ENCODE results near the gene ZNF8.
"Not testable (repeated sequence)": the region's sequence is repeated elsewhere in the genome, so short reads cannot be mapped to it uniquely, and the experiment has no call there.

The ZNF8 gene

DNA sequence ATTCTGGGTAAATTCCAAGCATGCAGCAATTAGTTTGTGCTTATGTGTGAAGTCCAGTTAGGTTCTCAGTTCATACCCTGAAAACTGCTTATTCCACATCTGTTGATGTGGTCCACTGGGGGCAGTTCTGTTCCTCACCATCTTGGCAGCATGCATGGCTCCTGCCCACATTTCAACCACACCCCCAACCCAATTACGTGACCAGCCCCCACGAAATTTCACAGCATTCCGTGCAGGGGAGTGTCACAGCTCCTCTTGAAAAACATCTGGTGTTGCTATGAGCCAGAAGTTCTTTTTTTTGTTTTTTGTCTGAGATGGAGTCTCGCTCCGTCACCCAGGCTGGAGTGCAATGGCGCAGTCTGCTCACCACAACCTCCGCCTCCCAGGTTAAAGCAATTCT lies 17.3 kb downstream of the ZNF8 start:
- no peak for DNase-seq (ENCODE audit: low read depth in 2 of 2)

DNA sequence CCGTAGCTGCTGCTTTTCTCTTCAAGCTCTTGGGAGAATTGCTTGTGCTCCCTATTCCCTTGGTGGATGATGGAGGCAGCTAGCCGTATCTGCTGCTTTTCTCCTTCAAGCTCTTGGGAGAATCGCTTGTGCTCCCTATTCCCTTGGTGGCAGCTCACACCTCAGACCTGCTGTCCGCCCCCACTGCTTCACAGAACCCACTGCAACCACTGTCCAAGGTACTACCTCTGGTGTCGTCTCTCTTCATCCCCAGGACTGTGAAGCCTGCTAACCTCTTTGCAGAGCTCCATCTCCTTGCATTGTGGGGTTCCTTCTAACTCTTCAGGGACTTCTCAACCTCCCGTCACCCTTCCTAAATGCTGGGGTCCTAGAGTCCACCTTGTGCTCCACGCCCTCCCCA lies 21.9 kb downstream of the ZNF8 start:
- DNase-seq (ENCODE audit: low read depth in 2 of 2) = no peak

DNA sequence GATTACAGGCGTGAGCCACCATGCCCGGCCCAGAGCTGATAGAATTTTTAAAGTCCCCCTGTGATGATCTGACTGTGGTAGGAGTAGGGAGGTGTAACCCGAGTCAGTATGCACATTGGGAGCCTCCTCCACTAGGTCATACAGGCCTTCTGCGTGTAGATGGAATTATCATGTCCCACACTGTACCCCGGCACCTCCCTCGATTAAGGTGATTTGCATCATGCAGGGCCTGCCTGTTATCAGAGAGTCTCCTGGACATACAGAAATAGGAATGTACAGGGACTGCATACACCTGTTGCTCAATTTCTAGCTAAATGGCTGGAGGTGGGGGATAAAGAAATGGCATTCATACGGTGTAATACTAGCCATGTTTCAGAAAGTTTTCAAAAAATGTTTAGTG lies 25.5 kb downstream of the ZNF8 start:
- DNase-seq (ENCODE audit: low read depth in 2 of 2) = no peak

DNA sequence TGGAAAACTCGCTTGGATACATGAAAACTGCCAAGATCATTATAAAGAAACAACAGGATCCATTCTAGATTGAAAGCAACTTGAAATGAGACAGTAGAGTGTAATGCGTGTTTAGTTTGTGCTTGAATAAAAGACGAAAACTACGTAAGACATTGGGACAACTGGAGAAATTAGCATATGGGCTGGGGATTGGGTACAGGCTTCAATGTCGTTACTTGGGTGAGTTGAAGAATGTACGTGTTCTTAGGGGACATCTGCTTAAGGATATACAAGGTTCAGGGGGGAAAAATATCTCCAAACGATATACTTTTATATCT lies 26.0 kb downstream of the ZNF8 start:
- no peak for DNase-seq (ENCODE audit: low read depth in 2 of 2)

DNA sequence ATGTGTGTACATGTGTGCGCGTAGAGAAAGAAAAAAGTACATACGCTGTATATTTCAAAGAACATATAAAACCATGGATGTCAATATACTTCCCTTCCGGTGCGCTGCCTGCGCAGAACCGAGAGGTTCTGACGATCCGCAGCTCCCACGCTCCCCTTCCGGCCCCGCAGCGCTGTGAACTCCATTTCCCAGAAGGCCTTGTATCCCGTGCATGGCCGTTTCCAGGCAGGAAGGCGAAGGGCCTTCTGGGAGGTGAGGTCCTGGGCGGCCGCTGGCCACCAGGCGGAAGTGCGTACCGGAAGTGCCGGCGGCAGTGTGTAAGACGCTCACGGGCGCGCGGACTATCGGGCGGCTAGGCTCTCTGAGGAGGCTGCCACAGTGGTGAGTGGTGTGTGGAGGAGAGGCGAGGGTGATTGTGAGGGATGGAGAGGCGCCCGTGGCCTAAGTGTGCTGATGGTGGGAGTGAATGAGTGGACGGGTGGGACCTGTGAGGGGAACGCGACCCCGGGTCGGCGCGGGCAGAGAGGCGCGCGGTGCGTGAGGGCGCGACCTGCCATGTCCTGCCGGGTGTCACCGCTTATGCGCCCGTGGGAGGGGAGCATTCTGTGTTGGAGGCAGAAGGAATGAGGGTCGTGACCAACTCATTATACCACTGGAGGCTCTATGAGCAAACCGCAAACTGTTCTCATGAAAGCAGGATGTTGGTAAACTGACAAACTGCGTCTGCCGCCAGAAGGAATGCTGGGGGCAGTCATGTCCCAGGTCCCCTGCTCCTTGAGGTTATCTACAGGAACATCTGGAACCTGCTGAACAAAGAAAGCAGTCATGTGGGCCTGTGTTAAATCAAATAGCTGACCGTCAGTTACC lies 26.5 kb downstream of the ZNF8 start, which contains the start of gene ERVK3-1:
Gene ERVK3-1 (plus strand): TSS at position 313 of the 867 bp plus-strand sequence. CDS start 6,792 bp downstream, outside the sequence.
- peak; percentile 89 to 90 for DNase-seq (ENCODE audit: low read depth in 2 of 2)

DNA sequence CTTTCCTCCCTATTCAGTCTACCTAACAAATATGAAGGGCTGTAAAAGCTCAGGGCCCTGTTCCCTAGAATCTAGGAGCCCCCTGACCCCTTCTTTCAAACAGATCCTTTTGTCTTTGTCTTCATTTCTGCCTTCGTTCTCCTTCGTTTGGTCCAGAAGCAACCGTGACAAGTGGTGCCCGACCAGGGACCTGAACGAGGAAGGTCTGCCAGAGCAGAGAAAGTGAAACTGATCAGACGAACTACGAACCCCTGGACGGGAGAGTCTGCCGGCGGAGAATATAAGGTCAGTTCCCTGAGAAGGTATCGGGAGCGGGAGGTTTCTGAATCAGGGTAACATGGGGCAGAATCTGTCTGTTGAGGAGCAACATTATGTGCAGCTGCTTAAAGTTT lies 27.2 kb downstream of the ZNF8 start:
- DNase-seq (ENCODE audit: low read depth in 2 of 2) = no peak

DNA sequence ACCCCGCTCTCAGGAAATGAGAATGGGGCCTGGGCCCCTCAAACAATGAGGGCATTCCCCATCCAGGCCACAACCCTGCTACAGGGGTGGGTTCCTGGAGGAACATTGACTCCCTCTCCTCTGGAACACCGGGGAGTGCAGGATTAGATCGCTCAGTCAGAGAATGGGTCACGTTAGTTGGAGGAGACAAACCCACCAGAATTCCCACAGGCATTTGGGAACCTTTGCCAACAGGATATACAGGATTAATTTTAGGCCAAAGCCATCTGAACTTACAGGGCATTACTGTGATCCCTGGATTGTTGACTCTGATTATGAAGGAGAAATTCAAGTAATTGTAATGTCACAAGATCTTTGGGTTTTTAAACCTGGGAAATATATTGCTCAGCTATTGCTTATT lies 29.0 kb downstream of the ZNF8 start:
- DNase-seq (ENCODE audit: low read depth in 2 of 2) = no peak

DNA sequence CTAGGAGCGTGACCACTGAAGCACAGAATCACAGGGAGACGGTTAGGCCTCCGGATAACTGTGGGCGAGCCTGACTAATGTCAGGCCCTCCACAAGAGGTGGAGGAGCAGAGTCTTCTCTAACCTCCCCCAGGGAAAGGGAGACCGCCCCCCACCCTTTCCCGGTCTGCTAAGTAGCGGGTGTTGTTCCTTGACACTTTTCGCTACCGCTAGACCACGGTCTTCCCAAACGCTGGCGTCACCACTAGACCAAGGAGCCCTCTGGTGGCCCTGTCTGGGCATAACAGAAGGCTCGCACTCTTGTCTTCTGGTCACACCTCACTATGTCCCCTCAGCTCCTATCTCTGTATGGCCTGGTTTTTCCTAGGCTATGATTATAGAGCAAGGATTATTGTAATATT lies 31.9 kb downstream of the ZNF8 start:
- DNase-seq (ENCODE audit: low read depth in 2 of 2) = not testable (repeated sequence)

DNA sequence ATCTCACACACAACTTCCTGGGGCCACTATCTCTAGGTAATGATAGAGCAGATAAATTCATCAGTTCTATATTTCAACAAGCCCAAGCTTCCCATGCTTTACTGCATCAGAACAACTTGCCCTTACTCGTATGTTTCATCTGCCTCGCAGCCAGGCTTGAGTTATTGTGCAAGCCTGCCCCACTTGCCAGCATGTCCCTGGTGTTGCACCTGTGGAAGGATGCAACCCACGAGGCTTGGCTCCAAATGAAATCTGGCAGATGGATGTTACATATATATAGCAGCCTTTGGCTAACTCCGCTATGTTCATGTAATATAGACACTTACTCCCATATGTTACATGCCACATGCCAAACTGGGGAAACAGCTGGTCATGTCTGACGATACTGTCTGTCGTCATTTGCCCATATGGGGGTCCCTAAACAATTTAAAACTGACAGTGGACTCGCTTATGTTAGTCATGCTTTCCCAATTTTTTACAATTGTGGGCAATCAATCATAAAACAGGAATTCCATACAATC lies 32.6 kb downstream of the ZNF8 start:
- no peak for DNase-seq (ENCODE audit: low read depth in 2 of 2)

DNA sequence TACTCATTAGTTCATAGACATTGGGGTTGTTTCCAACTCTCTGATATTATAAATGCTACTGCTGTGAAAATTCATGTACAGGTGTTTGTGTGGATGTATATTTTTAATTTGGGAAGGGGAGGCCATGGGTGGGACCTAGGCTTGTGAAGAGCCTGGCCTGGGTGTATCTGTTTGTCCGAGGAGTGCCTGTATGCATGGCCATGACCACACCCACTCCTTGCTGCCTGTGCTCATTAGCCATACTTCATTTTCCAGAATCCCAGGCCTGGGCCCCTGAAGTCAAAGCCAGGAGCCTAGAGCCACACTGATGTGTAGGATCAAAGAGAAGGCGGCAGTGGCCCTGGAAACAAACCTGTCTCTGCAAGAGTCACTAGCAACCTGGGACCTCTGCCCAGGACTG lies 36.8 kb downstream of the ZNF8 start:
- no peak for DNase-seq (ENCODE audit: low read depth in 2 of 2)

DNA sequence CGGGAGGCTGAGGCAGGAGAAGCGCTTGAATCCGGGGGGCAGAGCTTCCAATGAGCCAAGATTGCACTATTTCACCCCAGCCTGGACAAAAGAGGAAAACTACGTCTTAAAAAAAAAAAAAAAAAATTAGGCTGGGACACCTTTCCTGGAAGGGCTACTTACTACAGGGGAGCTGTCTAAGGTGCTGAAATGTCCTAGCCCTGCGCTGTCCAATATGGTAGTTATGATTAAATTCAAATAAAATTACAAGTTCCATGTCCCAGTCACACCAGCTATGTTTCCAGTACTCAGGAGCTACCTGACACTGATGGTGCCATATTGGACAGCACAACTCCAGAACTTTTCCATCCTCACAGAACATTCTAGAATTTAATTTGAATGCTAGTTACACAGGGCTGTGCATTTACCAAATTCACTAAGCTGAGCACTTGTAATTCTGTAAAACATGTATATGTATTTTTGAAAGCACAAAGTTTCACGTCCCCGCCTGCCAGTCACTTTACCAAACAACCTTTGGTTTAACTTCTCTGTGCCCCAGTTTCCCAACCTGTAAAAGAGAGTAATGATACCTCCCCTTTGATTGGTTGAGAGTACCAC lies 38.8 kb downstream of the ZNF8 start:
- no peak for DNase-seq (ENCODE audit: low read depth in 2 of 2)

DNA sequence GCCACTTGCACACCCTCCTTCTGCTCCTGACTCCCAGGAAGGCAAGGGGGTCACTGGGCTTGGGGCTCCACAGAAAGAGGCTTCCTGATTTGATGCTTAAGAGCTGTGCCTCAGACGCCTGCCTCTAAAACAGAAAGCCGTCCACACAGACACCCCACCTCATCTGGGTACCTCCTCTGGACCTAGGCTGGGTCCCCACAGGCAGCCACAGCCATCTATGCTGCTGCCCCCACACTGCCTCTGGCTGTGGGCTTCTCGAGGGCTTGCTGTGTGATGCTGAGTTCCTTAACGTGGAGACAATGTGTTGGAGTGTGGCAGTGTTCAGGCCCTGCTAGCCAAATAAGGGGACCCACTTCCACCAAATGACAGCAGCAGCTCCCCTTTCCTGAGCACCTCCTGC lies 39.5 kb downstream of the ZNF8 start:
- DNase-seq (ENCODE audit: low read depth in 2 of 2) = no peak

DNA sequence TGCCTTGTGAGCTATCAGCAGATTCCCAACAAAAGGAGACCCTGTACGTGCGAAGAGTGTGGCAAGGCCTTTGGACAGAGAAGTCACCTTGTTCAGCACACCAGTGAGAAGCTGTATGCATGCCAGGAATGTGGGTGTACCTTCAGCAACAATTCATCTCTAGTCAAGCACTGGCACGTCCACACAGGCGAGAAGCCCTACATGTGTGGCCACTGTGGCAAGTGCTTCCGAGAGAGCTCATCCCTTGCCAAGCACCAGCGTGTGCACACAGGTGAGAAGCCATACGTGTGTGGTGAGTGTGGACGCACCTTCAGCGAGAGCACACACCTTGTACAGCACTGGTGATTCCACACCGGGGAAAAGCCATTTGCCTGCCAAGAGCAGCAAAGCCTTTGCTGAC lies 40.5 kb downstream of the ZNF8 start:
- DNase-seq (ENCODE audit: low read depth in 2 of 2) = no peak

DNA sequence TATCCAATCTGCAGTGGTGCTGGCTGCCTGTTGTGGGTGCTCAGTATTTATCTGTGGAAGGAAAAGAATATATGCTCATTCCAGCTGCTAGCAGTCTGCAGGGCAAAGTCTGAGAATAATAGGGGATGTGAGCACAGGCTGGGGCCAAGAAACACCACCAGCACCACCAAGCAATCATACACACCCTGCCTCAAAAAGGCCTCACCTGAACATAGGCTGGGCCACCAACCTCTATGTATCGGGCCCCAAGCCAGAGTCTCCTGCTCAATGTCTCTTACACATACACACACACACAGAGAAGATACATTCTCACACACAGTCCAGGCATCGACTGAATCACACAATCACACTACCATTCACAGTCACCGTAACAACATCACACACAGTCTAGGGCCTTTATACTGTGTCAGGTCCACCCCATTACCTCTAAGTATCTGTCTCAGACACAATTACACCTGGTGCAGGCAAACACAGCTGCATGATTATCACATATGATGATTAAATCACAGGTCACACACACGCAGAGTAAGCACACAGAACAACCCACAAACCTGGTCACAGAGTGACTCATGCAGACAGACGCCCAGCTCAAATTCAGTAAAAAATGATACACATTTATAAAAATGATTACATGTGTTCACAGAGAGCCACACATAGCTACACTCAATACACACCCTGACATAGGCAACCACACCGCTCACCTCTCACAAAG lies 46.7 kb downstream of the ZNF8 start:
- no peak for DNase-seq (ENCODE audit: low read depth in 2 of 2)

DNA sequence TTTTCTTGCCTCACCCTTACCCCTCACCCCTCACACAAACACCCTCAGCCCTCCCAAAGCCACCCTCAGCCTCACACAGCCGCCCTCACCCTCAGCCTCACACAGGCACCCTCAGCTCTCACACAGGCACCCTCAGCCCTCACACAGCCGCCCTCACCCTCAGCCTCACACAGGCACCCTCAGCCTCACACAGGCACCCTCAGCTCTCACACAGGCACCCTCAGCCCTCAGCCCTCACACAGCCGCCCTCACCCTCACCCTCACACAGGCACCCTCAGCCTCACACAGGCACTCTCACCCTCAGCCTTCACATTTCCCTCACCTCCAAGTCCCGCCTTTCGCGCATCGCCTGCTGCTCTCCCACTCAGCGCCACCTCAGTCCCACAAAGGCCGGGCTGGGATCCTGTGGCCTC lies 47.8 kb downstream of the ZNF8 start:
- no peak for DNase-seq (ENCODE audit: low read depth in 2 of 2)

DNA sequence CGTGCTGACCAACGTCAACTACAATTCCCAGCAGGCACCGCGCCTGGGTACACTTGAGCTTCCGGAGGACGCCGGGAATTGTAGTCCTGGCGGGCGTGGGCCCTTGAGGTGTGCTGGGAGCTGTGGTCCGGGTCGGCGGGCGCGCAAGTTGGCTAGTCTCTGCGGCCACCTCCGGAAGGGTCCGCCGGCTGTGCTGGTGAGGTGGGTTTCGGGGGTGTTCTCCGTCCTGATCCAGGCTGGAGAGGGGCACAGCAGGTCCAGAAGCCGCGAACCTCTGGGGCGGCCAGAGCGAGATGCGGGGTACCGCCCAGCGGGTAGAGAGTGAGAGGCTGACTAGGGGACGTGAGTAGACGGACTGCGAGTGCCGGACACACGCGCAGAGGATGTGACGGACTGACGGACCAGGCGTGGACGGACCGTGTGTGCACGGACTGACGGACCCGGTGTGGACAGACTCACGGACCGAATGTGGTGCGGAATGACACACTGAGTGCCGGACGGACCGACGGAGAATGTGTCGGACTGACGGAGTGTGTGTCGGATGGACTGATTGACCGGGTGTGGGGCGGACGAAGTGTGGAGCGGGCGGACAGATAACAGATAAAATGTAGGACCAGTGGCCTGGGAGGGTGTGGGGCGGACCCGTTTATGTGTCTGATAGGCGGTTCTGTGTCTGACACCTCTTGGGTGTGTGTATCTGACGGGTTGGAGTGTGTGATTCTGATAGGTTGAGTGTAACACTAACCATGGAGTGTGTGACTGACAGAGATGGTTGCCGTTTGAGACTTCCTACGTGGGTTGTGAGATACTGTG lies 48.4 kb downstream of the ZNF8 start, which contains the start of gene ZSCAN22:
Gene ZSCAN22 (plus strand): TSS at position 81 of the 813 bp plus-strand sequence. CDS start 7,809 bp downstream, outside the sequence.
- peak; percentile 81 to 92 for DNase-seq (ENCODE audit: low read depth in 2 of 2)

DNA sequence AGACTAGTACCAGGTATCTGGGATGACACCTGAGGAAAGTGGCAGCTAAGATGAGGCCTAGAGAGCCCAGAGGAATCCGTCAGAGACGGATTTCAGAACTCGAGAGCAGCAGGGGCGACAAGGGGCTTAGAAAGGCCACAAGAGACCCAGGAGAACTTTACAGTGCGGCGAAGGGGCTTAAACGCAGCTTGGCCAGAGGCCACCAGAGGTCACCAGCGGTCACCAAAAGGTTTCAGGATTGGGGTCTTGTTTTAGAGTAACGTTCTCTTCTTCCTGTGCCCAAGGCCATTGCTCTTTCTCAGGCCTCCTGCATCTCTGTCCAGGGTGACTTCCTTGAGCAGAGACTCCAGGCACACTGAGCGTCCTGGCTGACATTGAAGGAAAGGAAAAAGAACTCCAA lies 50.2 kb downstream of the ZNF8 start:
- no peak for DNase-seq (ENCODE audit: low read depth in 2 of 2)

DNA sequence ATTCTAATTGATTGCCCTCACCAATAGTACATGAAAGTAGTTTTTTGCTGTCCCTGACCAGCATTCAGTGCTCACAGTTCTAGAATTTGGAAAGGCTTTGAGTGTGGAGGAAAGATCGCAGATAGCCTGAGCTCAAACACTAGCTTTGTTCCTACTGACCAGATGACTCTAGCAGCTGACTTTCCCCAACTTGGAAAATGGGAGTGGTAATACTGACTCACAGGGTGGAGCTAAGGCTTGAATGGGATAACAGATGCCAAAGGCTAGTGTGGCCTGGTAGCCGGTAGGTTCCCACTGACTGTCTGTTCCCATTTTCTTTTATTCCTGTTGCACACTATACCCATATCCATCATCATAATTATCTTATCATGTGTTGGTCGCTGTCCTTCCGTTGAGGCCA lies 51.7 kb downstream of the ZNF8 start:
- DNase-seq (ENCODE audit: low read depth in 2 of 2) = no peak

DNA sequence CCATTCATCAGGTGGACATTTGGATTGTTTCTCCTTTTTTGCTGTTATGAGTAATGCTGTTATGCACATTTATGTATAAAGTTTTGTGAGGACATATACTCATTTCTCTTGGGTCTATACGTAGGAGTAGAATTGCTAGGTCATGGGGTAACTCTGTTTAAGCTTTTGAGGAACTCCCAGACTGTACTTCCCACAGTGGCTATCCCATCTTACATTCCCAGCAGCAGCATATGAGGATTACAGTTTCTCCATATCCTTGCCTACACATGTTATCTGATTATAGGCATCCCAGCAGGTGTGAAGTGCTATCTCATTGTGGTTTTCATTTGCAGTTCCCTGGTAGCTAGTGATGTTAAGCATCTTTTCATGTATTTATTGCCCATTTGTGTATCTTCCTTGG lies 53.9 kb downstream of the ZNF8 start:
- DNase-seq (ENCODE audit: low read depth in 2 of 2) = no peak

DNA sequence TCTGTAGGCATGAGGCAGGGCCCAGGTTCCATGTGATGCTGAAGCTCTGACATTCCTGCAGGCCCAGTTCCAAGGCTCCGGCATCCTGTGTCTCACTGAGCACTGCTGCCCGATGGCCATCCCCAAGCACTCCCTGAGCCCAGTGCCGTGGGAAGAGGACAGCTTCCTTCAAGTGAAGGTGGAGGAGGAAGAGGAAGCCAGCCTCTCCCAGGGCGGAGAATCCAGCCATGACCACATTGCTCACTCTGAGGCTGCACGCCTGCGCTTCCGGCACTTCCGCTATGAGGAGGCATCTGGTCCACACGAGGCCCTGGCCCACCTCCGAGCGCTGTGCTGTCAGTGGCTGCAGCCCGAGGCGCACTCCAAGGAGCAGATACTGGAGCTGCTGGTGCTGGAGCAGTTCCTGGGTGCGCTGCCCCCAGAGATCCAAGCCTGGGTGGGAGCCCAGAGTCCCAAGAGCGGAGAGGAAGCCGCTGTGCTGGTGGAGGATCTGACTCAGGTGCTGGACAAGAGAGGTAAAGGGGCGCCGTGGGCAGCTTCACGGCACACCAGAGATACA lies 56.0 kb downstream of the ZNF8 start:
- no peak for DNase-seq (ENCODE audit: low read depth in 2 of 2)

DNA sequence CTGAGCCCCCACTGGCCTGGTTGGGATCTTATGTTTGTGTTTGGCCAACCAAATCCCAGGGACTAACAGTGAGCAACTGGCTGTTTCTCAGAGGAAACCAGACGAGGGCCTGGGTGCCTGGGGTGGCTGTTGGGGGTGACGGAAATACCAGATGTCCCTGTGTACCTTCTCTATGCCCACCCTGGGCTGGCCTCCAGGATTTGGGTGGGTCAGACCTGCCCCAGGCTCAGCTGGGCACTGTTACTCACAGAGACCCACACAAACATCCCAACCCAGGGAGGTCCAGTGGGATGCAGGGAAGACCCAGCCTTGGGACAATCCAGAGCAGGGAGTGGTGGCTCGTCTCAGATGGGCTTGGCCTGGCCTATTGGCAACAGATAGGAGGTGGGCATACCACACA lies 56.9 kb downstream of the ZNF8 start:
- DNase-seq (ENCODE audit: low read depth in 2 of 2) = no peak

All from stimulated activated CD4-positive, alpha-beta T cell treated with anti-CD3 and anti-CD28 coated beads, Interleukin-12 subunit alpha, Interleukin-12 subunit beta, amount 100 ng/mL, for 24 hours (primary cell).